HFF-Myc (cell line): ENCODE measurements around the gene DLL1.

Experiments
- DNase-seq: peaks from one replicate; pipeline ENCODE4 v3.0.0-alpha.2; 2011; ENCODE audit warnings: low read depth; ENCODE audit errors: extremely low read depth
- H3K4me3 ChIP-seq: replicated peaks from 2 replicates; pipeline ENCODE4 v1.5.1; 2011; ENCODE audit warnings: low read depth, mild to moderate bottlenecking, control low read depth, low read length
- TF ChIP-seq, protein P1 (sequence below): IDR thresholded peaks from 2 replicates; pipeline ENCODE4 v1.5.1; 2012; ENCODE audit warnings: mild to moderate bottlenecking, low read depth, low read length, control low read depth; ENCODE audit errors: missing control alignments

Gene DLL1

DNA sequence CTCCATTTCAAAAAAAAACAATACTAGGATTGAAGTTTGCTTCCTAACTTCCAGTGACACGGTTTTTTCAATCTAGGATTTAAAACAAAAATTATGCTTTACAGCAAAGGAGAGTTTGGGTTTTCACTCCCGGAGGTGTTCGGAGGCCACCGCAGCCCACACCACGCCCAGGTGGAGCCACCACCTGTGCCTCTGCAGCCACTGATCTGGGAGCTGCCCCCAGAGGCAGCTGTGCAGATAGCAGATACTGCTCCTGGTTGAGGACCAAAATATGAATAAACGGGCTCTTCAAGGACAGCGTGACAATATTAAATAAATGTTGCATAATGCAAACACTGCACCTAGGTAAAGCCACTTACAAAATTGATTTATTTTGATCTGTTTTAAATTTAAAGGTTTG lies 30.2 kb downstream of the DLL1 start:
- TF ChIP-seq, protein P1, sequence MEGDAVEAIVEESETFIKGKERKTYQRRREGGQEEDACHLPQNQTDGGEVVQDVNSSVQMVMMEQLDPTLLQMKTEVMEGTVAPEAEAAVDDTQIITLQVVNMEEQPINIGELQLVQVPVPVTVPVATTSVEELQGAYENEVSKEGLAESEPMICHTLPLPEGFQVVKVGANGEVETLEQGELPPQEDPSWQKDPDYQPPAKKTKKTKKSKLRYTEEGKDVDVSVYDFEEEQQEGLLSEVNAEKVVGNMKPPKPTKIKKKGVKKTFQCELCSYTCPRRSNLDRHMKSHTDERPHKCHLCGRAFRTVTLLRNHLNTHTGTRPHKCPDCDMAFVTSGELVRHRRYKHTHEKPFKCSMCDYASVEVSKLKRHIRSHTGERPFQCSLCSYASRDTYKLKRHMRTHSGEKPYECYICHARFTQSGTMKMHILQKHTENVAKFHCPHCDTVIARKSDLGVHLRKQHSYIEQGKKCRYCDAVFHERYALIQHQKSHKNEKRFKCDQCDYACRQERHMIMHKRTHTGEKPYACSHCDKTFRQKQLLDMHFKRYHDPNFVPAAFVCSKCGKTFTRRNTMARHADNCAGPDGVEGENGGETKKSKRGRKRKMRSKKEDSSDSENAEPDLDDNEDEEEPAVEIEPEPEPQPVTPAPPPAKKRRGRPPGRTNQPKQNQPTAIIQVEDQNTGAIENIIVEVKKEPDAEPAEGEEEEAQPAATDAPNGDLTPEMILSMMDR, result no peak
- no peak for DNase-seq
- H3K4me3 ChIP-seq, result no peak overlapping the region

DNA sequence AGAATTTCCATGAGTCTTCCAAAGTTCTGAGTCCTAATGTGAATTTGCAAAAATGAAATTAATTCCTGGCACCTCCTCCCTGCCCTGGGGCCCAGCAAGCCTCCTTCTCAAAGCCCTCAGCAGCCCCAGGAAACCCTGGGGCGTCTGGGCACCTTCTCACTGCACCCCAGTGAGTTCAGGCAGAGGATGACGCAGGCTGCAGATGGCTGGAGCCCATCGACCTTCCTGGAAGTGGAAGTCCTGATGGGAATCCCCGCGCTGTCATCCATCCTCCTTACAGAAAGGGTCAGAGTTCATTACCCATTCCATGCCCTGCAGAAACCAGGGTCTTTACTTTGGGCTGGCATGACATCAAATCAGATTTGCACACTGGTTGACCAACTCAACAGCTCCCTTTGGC lies 31.6 kb downstream of the DLL1 start:
- no peak for DNase-seq
- TF ChIP-seq, protein P1, result no peak
- H3K4me3 ChIP-seq, result no peak overlapping the region

DNA sequence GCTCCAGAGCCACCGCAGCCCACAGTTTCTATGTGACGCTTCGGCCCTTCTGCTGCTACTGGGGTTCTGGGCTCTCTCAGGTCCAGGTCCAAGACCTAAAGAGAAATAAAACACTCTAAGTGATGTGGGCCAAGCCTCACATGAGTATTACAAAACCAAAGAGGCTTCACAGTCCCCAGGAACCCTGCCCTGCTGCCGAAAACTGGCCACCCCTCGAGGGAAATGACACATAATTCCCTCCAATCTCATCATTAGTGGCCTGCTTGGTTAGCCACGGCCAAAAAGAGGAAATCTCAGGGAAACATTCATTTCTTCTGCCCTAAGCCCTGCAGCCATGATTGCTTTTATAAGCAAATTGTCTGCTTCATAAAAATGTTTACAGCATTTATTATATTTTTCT lies 32.5 kb downstream of the DLL1 start:
- no peak for DNase-seq
- TF ChIP-seq, protein P1, result no peak
- no peak overlapping the region for H3K4me3 ChIP-seq

DNA sequence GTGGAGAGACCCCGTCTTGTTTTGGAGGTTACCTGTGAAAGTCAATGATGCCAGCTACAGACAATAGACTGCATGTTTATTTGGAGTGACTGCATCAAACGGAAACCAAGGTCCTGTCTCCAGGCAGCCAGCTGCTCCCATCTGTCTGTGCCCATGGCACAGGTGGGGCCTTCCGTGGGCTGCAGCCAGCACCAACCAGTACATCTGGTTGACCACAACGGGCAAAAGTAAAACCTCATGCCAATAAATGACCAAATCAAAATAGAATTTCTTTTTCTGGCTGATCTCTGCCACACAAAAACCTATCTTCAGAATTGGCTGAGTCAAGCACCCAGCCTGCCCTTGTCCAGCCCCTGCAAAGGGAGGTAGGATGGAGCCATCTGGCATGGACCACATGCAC lies 33.5 kb downstream of the DLL1 start:
- DNase-seq, result no peak
- TF ChIP-seq, protein P1, result no peak
- no peak overlapping the region for H3K4me3 ChIP-seq

DNA sequence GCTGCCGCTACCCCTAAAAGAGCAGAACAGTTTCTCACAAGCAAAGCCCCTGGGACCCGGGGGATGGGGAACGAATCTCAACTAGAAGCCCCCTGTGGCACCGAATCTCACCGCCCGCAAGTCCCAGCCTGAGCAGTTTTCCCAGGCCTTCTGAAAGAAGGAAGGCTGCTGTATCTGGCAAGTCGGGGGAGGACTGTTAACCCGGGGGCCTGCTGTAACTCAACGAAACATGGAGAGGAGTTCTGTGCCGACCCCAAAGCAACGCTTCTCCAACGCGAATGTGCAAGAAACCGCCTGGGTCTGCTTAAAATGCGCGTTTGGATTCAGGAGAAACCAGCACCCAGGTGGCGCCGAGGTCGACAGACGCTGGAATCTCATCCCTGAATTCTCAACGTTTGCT lies 34.2 kb downstream of the DLL1 start:
- DNase-seq, result no peak
- TF ChIP-seq, protein P1, result no peak
- no peak overlapping the region for H3K4me3 ChIP-seq

DNA sequence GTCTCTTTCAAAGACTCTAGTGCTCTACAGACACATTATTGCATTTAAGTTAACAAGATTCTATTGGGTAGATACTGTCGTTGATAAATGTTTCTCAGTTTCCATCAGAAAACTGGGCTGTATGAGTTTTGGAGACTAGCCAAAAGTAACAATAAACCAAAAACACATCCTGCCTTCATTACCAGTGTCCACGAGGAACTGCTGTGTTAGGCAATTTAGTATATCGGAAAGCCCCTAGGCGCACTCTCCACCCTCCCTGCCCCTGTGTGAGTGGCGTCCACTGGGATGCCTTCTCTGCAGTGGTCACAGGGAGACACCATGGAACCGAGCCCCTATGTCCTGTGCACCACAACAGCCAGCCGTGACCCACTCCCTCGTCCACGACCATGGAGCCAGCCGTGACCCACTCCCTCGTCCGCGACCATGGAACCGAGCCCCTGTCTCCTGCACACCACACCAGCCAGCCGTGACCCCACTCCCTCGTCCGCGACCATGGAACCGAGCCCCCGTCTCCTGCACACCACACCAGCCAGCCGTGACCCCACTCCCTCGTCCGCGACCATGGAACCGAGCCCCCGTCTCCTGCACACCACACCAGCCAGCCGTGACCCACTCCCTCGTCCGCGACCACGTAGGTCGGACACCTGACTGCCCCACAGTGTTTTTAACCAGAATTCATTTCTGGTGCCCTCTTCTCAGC lies 35.3 kb downstream of the DLL1 start:
- no peak overlapping the region for H3K4me3 ChIP-seq
- no peak for DNase-seq
- TF ChIP-seq, protein P1, result no peak
